ENCODE measurements around the gene FHOD1. TPM values are rescaled to one million over a fixed set of nuclear protein-coding genes. Genes with fewer than 3 reads are reported as not detected.

FHOD1 gene
- total and polyA plus RNA-seq, 9 donors = 9.7 to 31.1 (median 21.4) TPM

- H3K27ac ChIP-seq (ENCODE audit: low read length) = no peak overlapping the region
- H3K4me1 ChIP-seq (ENCODE audit: control insufficient read depth, insufficient read depth, low read length) = peaks cover 46% of the 10 kb centered on the region
- no peak overlapping the region for H3K4me3 ChIP-seq (ENCODE audit: low read length)
- H3K27me3 ChIP-seq (ENCODE audit: control insufficient read depth, insufficient read depth, low read length) = no peaks in the 10 kb centered on the region
- DNase-seq = no peak
- 72% methylated on average over 3 of the region's 4 CpGs for WGBS (ENCODE audit: insufficient coverage)
- no peaks in the 10 kb centered on the region for H3K9me3 ChIP-seq (replicated peaks; ENCODE audit: control insufficient read depth, low read depth, low read length)
- peaks cover 16% of the 10 kb centered on the region for H3K36me3 ChIP-seq (ENCODE audit: control insufficient read depth, insufficient read depth, low read length)
Observed at GRCh38 chr16:67242138-67242730, 5.0 kb downstream of the FHOD1 start.

- DNase-seq = no peak
- Histone ChIP-seq H3K36me3 (ENCODE audit: control insufficient read depth, insufficient read depth, low read length) (peaks cover 24% of the 10 kb centered on the region), H3K27me3 (ENCODE audit: control insufficient read depth, insufficient read depth, low read length) (no peaks in the 10 kb centered on the region), H3K4me3 (ENCODE audit: low read length) (no peak overlapping the region), H3K9me3 (replicated peaks; ENCODE audit: control insufficient read depth, low read depth, low read length) (no peaks in the 10 kb centered on the region), H3K27ac (ENCODE audit: low read length) (no peak overlapping the region), H3K4me1 (ENCODE audit: control insufficient read depth, insufficient read depth, low read length) (peaks cover 40% of the 10 kb centered on the region)
- 65% methylated on average over 4 of the region's 10 CpGs for WGBS (ENCODE audit: insufficient coverage)
Observed at GRCh38 chr16:67241008-67241900, 6.0 kb downstream of the FHOD1 start.

GRCh38 chr16:67240506-67240905 lies 6.8 kb downstream of the FHOD1 start:
- Histone ChIP-seq H3K27me3 (ENCODE audit: control insufficient read depth, insufficient read depth, low read length) (no peaks in the 10 kb centered on the region), H3K27ac (ENCODE audit: low read length) (no peak overlapping the region), H3K4me3 (ENCODE audit: low read length) (no peak overlapping the region), H3K4me1 (ENCODE audit: control insufficient read depth, insufficient read depth, low read length) (peaks cover 35% of the 10 kb centered on the region), H3K36me3 (ENCODE audit: control insufficient read depth, insufficient read depth, low read length) (peaks cover 32% of the 10 kb centered on the region), H3K9me3 (replicated peaks; ENCODE audit: control insufficient read depth, low read depth, low read length) (no peaks in the 10 kb centered on the region)
- WGBS (ENCODE audit: insufficient coverage) = no CpG with 5 or more reads among the region's 4 CpGs
- no peak for DNase-seq

- no peak for DNase-seq
- Histone ChIP-seq H3K4me3 (ENCODE audit: low read length) (no peak overlapping the region), H3K4me1 (ENCODE audit: control insufficient read depth, insufficient read depth, low read length) (peaks cover 19% of the 10 kb centered on the region), H3K27ac (ENCODE audit: low read length) (no peak overlapping the region), H3K9me3 (replicated peaks; ENCODE audit: control insufficient read depth, low read depth, low read length) (no peaks in the 10 kb centered on the region), H3K36me3 (ENCODE audit: control insufficient read depth, insufficient read depth, low read length) (peaks cover 45% of the 10 kb centered on the region), H3K27me3 (ENCODE audit: control insufficient read depth, insufficient read depth, low read length) (no peaks in the 10 kb centered on the region)
- WGBS (ENCODE audit: insufficient coverage) = 76% methylated on average over 2 of the region's 9 CpGs
Observed at GRCh38 chr16:67238806-67239470, 8.3 kb downstream of the FHOD1 start.

- H3K4me3 ChIP-seq (ENCODE audit: low read length) = no peak overlapping the region
- peaks cover 51% of the 10 kb centered on the region for H3K36me3 ChIP-seq (ENCODE audit: control insufficient read depth, insufficient read depth, low read length)
- no CpG with 5 or more reads among the region's 3 CpGs for WGBS (ENCODE audit: insufficient coverage)
- H3K9me3 ChIP-seq (replicated peaks; ENCODE audit: control insufficient read depth, low read depth, low read length) = no peaks in the 10 kb centered on the region
- H3K27ac ChIP-seq (ENCODE audit: low read length) = no peak overlapping the region
- peaks cover 12% of the 10 kb centered on the region for H3K4me1 ChIP-seq (ENCODE audit: control insufficient read depth, insufficient read depth, low read length)
- H3K27me3 ChIP-seq (ENCODE audit: control insufficient read depth, insufficient read depth, low read length) = no peaks in the 10 kb centered on the region
- DNase-seq = no peak
Observed at GRCh38 chr16:67238278-67238575, 9.1 kb downstream of the FHOD1 start.

GRCh38 chr16:67237396-67238277 lies 9.6 kb downstream of the FHOD1 start:
- Histone ChIP-seq H3K27me3 (ENCODE audit: control insufficient read depth, insufficient read depth, low read length) (no peaks in the 10 kb centered on the region), H3K4me3 (ENCODE audit: low read length) (no peak overlapping the region), H3K9me3 (replicated peaks; ENCODE audit: control insufficient read depth, low read depth, low read length) (no peaks in the 10 kb centered on the region), H3K4me1 (ENCODE audit: control insufficient read depth, insufficient read depth, low read length) (peaks cover 12% of the 10 kb centered on the region), H3K36me3 (ENCODE audit: control insufficient read depth, insufficient read depth, low read length) (peaks cover 53% of the 10 kb centered on the region), H3K27ac (ENCODE audit: low read length) (no peak overlapping the region)
- DNase-seq = no peak
- WGBS (ENCODE audit: insufficient coverage) = 63% methylated on average over 8 of the region's 16 CpGs

- DNase-seq = no peak
- no peak overlapping the region for H3K27ac ChIP-seq (ENCODE audit: low read length)
- H3K36me3 ChIP-seq (ENCODE audit: control insufficient read depth, insufficient read depth, low read length) = peaks cover 55% of the 10 kb centered on the region
Observed at GRCh38 chr16:67236563-67237395, 10.5 kb downstream of the FHOD1 start.

GRCh38 chr16:67235816-67236562 lies 11.3 kb downstream of the FHOD1 start:
- no peaks in the 10 kb centered on the region for H3K27me3 ChIP-seq (ENCODE audit: control insufficient read depth, insufficient read depth, low read length)
- DNase-seq = no peak
- no peak overlapping the region for H3K27ac ChIP-seq (ENCODE audit: low read length)
- 80% methylated on average over 14 of the region's 17 CpGs for WGBS (ENCODE audit: insufficient coverage)
- no peak overlapping the region for H3K4me3 ChIP-seq (ENCODE audit: low read length)
- no peaks in the 10 kb centered on the region for H3K4me1 ChIP-seq (ENCODE audit: control insufficient read depth, insufficient read depth, low read length)
- H3K9me3 ChIP-seq (replicated peaks; ENCODE audit: control insufficient read depth, low read depth, low read length) = no peaks in the 10 kb centered on the region
- H3K36me3 ChIP-seq (ENCODE audit: control insufficient read depth, insufficient read depth, low read length) = peaks cover 63% of the 10 kb centered on the region

More at GRCh38 chr16:67236563-67237395, 10.5 kb downstream of the FHOD1 start:
- no peak overlapping the region for H3K4me3 ChIP-seq (ENCODE audit: low read length)
- H3K4me1 ChIP-seq (ENCODE audit: control insufficient read depth, insufficient read depth, low read length) = peaks cover 7% of the 10 kb centered on the region
- H3K9me3 ChIP-seq (replicated peaks; ENCODE audit: control insufficient read depth, low read depth, low read length) = no peaks in the 10 kb centered on the region
- 71% methylated on average over 32 of the region's 50 CpGs for WGBS (ENCODE audit: insufficient coverage)
- H3K27me3 ChIP-seq (ENCODE audit: control insufficient read depth, insufficient read depth, low read length) = no peaks in the 10 kb centered on the region

- Histone ChIP-seq H3K27me3 (ENCODE audit: control insufficient read depth, insufficient read depth, low read length) (no peaks in the 10 kb centered on the region), H3K4me3 (ENCODE audit: low read length) (no peak overlapping the region), H3K27ac (ENCODE audit: low read length) (no peak overlapping the region), H3K9me3 (replicated peaks; ENCODE audit: control insufficient read depth, low read depth, low read length) (no peaks in the 10 kb centered on the region), H3K4me1 (ENCODE audit: control insufficient read depth, insufficient read depth, low read length) (no peaks in the 10 kb centered on the region), H3K36me3 (ENCODE audit: control insufficient read depth, insufficient read depth, low read length) (peaks cover 76% of the 10 kb centered on the region)
- no peak for DNase-seq
- 79% methylated on average over 10 of the region's 10 CpGs for WGBS (ENCODE audit: insufficient coverage)
Observed at GRCh38 chr16:67234180-67234597, 13.1 kb downstream of the FHOD1 start.
